Vagina (tissue), 2 donors: ENCODE results near the gene HSD11B2. TPM values are rescaled to one million over a fixed set of nuclear protein-coding genes. Genes with fewer than 3 reads are reported as not detected.
A peak's percentile ranks its signal among the peaks of the same experiment; 100 is the strongest.

Experiments used
- DNase-seq, 2 donors: peaks; one replicate each; pipeline ENCODE4 v3.0.0-alpha.2; 2017; ENCODE audit errors: extremely low spot score in 2 of 2
- H3K27ac ChIP-seq: fragments of 200-600 bp; sonication (generic); one replicate; pipeline ENCODE4 v1.5.1; 2019
- H3K27me3 ChIP-seq: fragments of 200-600 bp; sonication (generic); one replicate; pipeline ENCODE4 v1.5.1; 2019
- H3K36me3 ChIP-seq, 2 donors: fragments of 200-600 bp; sonication (generic); one replicate each; pipeline ENCODE4 v1.5.1; 2017 to 2019
- H3K4me1 ChIP-seq: fragments of 200-600 bp; sonication (generic); one replicate; pipeline ENCODE4 v1.5.1; 2019
- H3K4me3 ChIP-seq, 2 donors: fragments of 200-600 bp; sonication (generic); 1 replicate in 1 of 2; 2 replicates in 1 of 2; pipeline ENCODE4 v1.5.1; 2016 to 2019
- H3K9me3 ChIP-seq: fragments of 200-600 bp; sonication (generic); one replicate; pipeline ENCODE4 v1.5.1; 2019
- CTCF ChIP-seq, 3 experiments: fragments of 450-650 bp in 2 of 3; fragments of 200-600 bp in 1 of 3; sonication (generic) in 1 of 3; IDR thresholded peaks; one replicate each; pipeline ENCODE4 v1.5.1; 2017 to 2019; ENCODE audit warnings: antibody characterized with exemption in 3 of 3, mild to moderate bottlenecking in 2 of 3, moderate library complexity in 2 of 3
- POLR2A ChIP-seq, 2 donors: fragments of 450-650 bp; IDR thresholded peaks; one replicate each; pipeline ENCODE4 v1.6.1; 2017; ENCODE audit warnings: antibody characterized with exemption in 2 of 2, mild to moderate bottlenecking in 2 of 2, moderate library complexity in 2 of 2
- POLR2AphosphoS5 ChIP-seq, 2 donors: sonication (generic); formaldehyde crosslinking; IDR thresholded peaks; one replicate each; pipeline ENCODE4 v1.9.0; 2017; ENCODE audit warnings: antibody characterized with exemption in 2 of 2, mild to moderate bottlenecking in 2 of 2, low read depth in 1 of 2; ENCODE audit not compliant: insufficient read depth in 1 of 2
- intact Hi-C: fragments of 100-400 bp; cut with DNase I; formaldehyde crosslinking; loops from one replicate; pipeline ENCODE4 v1.15.1; 2023
- total RNA-seq: library from RNA; depleted of rRNA; stranded (reverse); fragments of >200 nt; gene quantifications from one replicate; pipeline ENCODE4 v1.2.3, GENCODE V29; 2016

The HSD11B2 gene
- total RNA-seq, 1 donor from 2014 or later = 30.2 TPM

- peaks cover 45% of the 10 kb centered on the region for H3K4me1 ChIP-seq
- no peak for TF ChIP-seq POLR2A (IDR thresholded peaks at IDR 0.05)
- no peak for TF ChIP-seq CTCF (IDR thresholded peaks at IDR 0.05)
- TF ChIP-seq POLR2AphosphoS5 (IDR thresholded peaks at IDR 0.05; ENCODE audit: insufficient read depth in 1 of 2, low read depth in 1 of 2) = no peak
- intact Hi-C loops = no loop called here
- peak in 1 of 2 donors; percentile 93 for DNase-seq
- no peaks in the 10 kb centered on the region for H3K36me3 ChIP-seq
- peak overlapping the region; percentile 84 to 98 for H3K4me3 ChIP-seq
- H3K9me3 ChIP-seq = no peaks in the 10 kb centered on the region
- no peaks in the 10 kb centered on the region for H3K27me3 ChIP-seq
- H3K27ac ChIP-seq = peak overlapping the region; percentile 96
Observed at GRCh38 chr16:67481561-67482232, 50.8 kb downstream of the HSD11B2 start.

GRCh38 chr16:67482233-67482924, 51.5 kb downstream of the HSD11B2 start:
- H3K36me3 ChIP-seq = no peaks in the 10 kb centered on the region
- peak overlapping the region; percentile 96 for H3K27ac ChIP-seq
- no peak for DNase-seq
- peaks cover 45% of the 10 kb centered on the region for H3K4me1 ChIP-seq
- TF ChIP-seq POLR2A (IDR thresholded peaks at IDR 0.05) (no peak), POLR2AphosphoS5 (IDR thresholded peaks at IDR 0.05; ENCODE audit: insufficient read depth in 1 of 2, low read depth in 1 of 2) (no peak), CTCF (IDR thresholded peaks at IDR 0.05) (no peak)
- H3K9me3 ChIP-seq = no peaks in the 10 kb centered on the region
- intact Hi-C loops = no loop called here
- H3K27me3 ChIP-seq = no peaks in the 10 kb centered on the region
- H3K4me3 ChIP-seq = peak overlapping the region; percentile 84 to 98

- no peak for TF ChIP-seq POLR2A (IDR thresholded peaks at IDR 0.05)
- TF ChIP-seq POLR2AphosphoS5 (IDR thresholded peaks at IDR 0.05; ENCODE audit: insufficient read depth in 1 of 2, low read depth in 1 of 2) = no peak
- TF ChIP-seq CTCF (IDR thresholded peaks at IDR 0.05) = no peak
- no peak for DNase-seq
- Histone ChIP-seq H3K4me3 (peak within 1 kb of the TSS; percentile 84 to 98), H3K27ac (peak within 1 kb of the TSS; percentile 96), H3K36me3 (no peaks in the 10 kb centered on the region), H3K9me3 (no peaks in the 10 kb centered on the region), H3K27me3 (no peaks in the 10 kb centered on the region), H3K4me1 (peaks cover 38% of the 10 kb centered on the region)
- intact Hi-C loops = no loop called here
Observed at GRCh38 chr16:67483150-67483549, 52.2 kb downstream of the HSD11B2 start, which contains the start of gene AGRP. AGRP (minus strand) TSS chr16:67483547; CDS start chr16:67483398, 149 bp downstream.

- H3K9me3 ChIP-seq = no peaks in the 10 kb centered on the region
- no peak overlapping the region for H3K27ac ChIP-seq
- no peak overlapping the region for H3K4me3 ChIP-seq
- H3K4me1 ChIP-seq = peaks cover 30% of the 10 kb centered on the region
- no peak for DNase-seq
- no peak for TF ChIP-seq POLR2A (IDR thresholded peaks at IDR 0.05)
- TF ChIP-seq POLR2AphosphoS5 (IDR thresholded peaks at IDR 0.05; ENCODE audit: insufficient read depth in 1 of 2, low read depth in 1 of 2) = no peak
- TF ChIP-seq CTCF (IDR thresholded peaks at IDR 0.05) = no peak
- no peaks in the 10 kb centered on the region for H3K27me3 ChIP-seq
- intact Hi-C loops = no loop called here
- H3K36me3 ChIP-seq = no peaks in the 10 kb centered on the region
Observed at GRCh38 chr16:67483731-67484525, 53.0 kb downstream of the HSD11B2 start.
